ENCODE results near the gene HS3ST5.
A peak's percentile ranks its signal among the peaks of the same experiment; 100 is the strongest.
"Not testable (repeated sequence)": the region's sequence is repeated elsewhere in the genome, so short reads cannot be mapped to it uniquely, and the experiment has no call there.

HS3ST5 gene

GRCh38 chr6:114052141-114052540 lies 290.7 kb downstream of the HS3ST5 start:
- no peak overlapping the region for H3K27ac ChIP-seq (ENCODE audit: low read length)
- no peaks in the 10 kb centered on the region; the same call in 1 of the 2 replicates for H3F3A ChIP-seq (ENCODE audit: insufficient read depth, low read length)

GRCh38 chr6:114051031-114051430 lies 291.8 kb downstream of the HS3ST5 start:
- no peaks in the 10 kb centered on the region for H3K9me2 ChIP-seq (replicated peaks; ENCODE audit: insufficient read depth, low read length)
- H3K4me3 ChIP-seq (ENCODE audit: low read length) = no peak overlapping the region
- no peak overlapping the region for H3K4me2 ChIP-seq (ENCODE audit: low read depth, low read length)
- no peaks in the 10 kb centered on the region for H3K27me3 ChIP-seq (replicated peaks; ENCODE audit: insufficient read depth, low read length)
- TF ChIP-seq CTCF (IDR thresholded peaks at IDR 0.05; ENCODE audit: low read length) (no peak), EZH2 (optimal IDR thresholded peaks at IDR 0.05; ENCODE audit: low read depth, low read length) (no peak), EZH2phosphoT487 (IDR thresholded peaks at IDR 0.05; ENCODE audit: low read length) (no peak)
- H3K79me2 ChIP-seq (ENCODE audit: low read length) = no peaks in the 10 kb centered on the region
- DNase-seq = no peak
- no peaks in the 10 kb centered on the region; the same call in 1 of the 2 replicates for H3F3A ChIP-seq (ENCODE audit: insufficient read depth, low read length)
- no peaks in the 10 kb centered on the region for H3K9me3 ChIP-seq (replicated peaks; ENCODE audit: insufficient read depth, low read length)
- no peaks in the 10 kb centered on the region for H3K36me3 ChIP-seq (replicated peaks; ENCODE audit: insufficient read depth, low read length)
- H2AFZ ChIP-seq (ENCODE audit: low read length) = no peak overlapping the region
- H3K9ac ChIP-seq (ENCODE audit: low read length) = no peak overlapping the region
- H3K4me1 ChIP-seq (ENCODE audit: low read length) = peaks cover 12% of the 10 kb centered on the region
- no peak overlapping the region for H3K27ac ChIP-seq (ENCODE audit: low read length)
- no peaks in the 10 kb centered on the region for H4K20me1 ChIP-seq (ENCODE audit: insufficient read depth, low read length)

More at GRCh38 chr6:114052141-114052540, 290.7 kb downstream of the HS3ST5 start:
- Histone ChIP-seq H3K27me3 (replicated peaks; ENCODE audit: insufficient read depth, low read length) (no peaks in the 10 kb centered on the region), H3K4me2 (ENCODE audit: low read depth, low read length) (no peak overlapping the region), H4K20me1 (ENCODE audit: insufficient read depth, low read length) (no peaks in the 10 kb centered on the region), H3K4me1 (ENCODE audit: low read length) (peaks cover 12% of the 10 kb centered on the region), H3K9ac (ENCODE audit: low read length) (no peak overlapping the region), H3K79me2 (ENCODE audit: low read length) (no peaks in the 10 kb centered on the region), H3K36me3 (replicated peaks; ENCODE audit: insufficient read depth, low read length) (no peaks in the 10 kb centered on the region), H2AFZ (ENCODE audit: low read length) (no peak overlapping the region), H3K9me2 (replicated peaks; ENCODE audit: insufficient read depth, low read length) (no peaks in the 10 kb centered on the region), H3K4me3 (ENCODE audit: low read length) (no peak overlapping the region), H3K9me3 (replicated peaks; ENCODE audit: insufficient read depth, low read length) (no peaks in the 10 kb centered on the region)
- no peak for DNase-seq
- no peak for TF ChIP-seq EZH2phosphoT487 (IDR thresholded peaks at IDR 0.05; ENCODE audit: low read length)
- no peak for TF ChIP-seq EZH2 (optimal IDR thresholded peaks at IDR 0.05; ENCODE audit: low read depth, low read length)
- TF ChIP-seq CTCF (IDR thresholded peaks at IDR 0.05; ENCODE audit: low read length) = no peak

- no peaks in the 10 kb centered on the region for H3K9me2 ChIP-seq (replicated peaks; ENCODE audit: insufficient read depth, low read length)
- H3K36me3 ChIP-seq (replicated peaks; ENCODE audit: insufficient read depth, low read length) = no peaks in the 10 kb centered on the region
- TF ChIP-seq CTCF (IDR thresholded peaks at IDR 0.05; ENCODE audit: low read length) = no peak
- no peak for TF ChIP-seq EZH2 (optimal IDR thresholded peaks at IDR 0.05; ENCODE audit: low read depth, low read length)
- no peak for TF ChIP-seq EZH2phosphoT487 (IDR thresholded peaks at IDR 0.05; ENCODE audit: low read length)
- DNase-seq = peak; percentile 75
- peak overlapping the region; percentile 22; the same call in 1 of the 2 replicates for H3K27ac ChIP-seq (ENCODE audit: low read length)
- no peaks in the 10 kb centered on the region for H3K9me3 ChIP-seq (replicated peaks; ENCODE audit: insufficient read depth, low read length)
- peaks cover 12% of the 10 kb centered on the region for H3K4me1 ChIP-seq (ENCODE audit: low read length)
- no peaks in the 10 kb centered on the region for H3K79me2 ChIP-seq (ENCODE audit: low read length)
- no peaks in the 10 kb centered on the region for H4K20me1 ChIP-seq (ENCODE audit: insufficient read depth, low read length)
- peak overlapping the region; percentile 25; the same call in 1 of the 2 replicates for H3K4me2 ChIP-seq (ENCODE audit: low read depth, low read length)
- H3K27me3 ChIP-seq (replicated peaks; ENCODE audit: insufficient read depth, low read length) = no peaks in the 10 kb centered on the region
- no peaks in the 10 kb centered on the region; the same call in 1 of the 2 replicates for H3F3A ChIP-seq (ENCODE audit: insufficient read depth, low read length)
- no peak overlapping the region for H2AFZ ChIP-seq (ENCODE audit: low read length)
- H3K4me3 ChIP-seq (ENCODE audit: low read length) = no peak overlapping the region
- H3K9ac ChIP-seq (ENCODE audit: low read length) = no peak overlapping the region
Measured at GRCh38 chr6:114049367-114049966, 293.4 kb downstream of the HS3ST5 start.

- H3F3A ChIP-seq (ENCODE audit: insufficient read depth, low read length); H3K4me2 ChIP-seq (ENCODE audit: low read depth, low read length); H3K4me3 ChIP-seq (ENCODE audit: low read length); H3K27ac ChIP-seq (ENCODE audit: low read length); H3K36me3 ChIP-seq (replicated peaks; ENCODE audit: insufficient read depth, low read length); H3K9me2 ChIP-seq (replicated peaks; ENCODE audit: insufficient read depth, low read length); H3K4me1 ChIP-seq (ENCODE audit: low read length); DNase-seq; H3K9ac ChIP-seq (ENCODE audit: low read length); H4K20me1 ChIP-seq (ENCODE audit: insufficient read depth, low read length); H2AFZ ChIP-seq (ENCODE audit: low read length); H3K27me3 ChIP-seq (replicated peaks; ENCODE audit: insufficient read depth, low read length); H3K79me2 ChIP-seq (ENCODE audit: low read length); H3K9me3 ChIP-seq (replicated peaks; ENCODE audit: insufficient read depth, low read length): not testable (repeated sequence)
Measured at GRCh38 chr6:114044566-114044965, 298.3 kb downstream of the HS3ST5 start.

All from MM.1S (cell line).